ENCODE measurements around the gene MRPL44.

The MRPL44 gene

DNA sequence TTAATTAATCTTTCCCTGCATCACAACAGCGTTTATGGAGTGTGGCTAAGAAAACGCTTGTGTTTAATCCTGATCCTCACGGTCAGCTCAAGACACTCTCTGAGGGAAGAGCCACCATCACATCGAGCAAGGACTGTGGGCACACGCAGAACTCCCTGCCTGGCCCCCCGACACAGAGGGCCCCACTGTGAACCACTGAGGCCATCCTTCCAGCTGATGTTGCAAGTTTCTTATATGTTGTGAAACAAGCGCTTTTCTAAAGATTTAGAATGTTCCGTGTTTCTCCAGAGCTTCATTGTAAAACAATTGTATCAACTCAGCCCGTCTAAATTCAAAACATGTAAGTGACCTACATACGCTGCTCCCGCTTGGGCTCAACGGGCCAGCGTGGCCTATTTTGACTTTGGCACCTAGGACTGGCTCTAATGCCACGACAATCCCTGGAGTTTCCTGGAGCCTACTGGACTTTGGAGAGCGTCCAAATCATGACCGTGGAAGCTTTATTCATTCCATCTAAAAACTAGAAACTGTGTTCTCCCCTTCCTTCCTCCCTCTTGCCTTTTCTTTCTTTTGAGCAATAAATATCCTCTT is 46.9 kb downstream of the MRPL44 start:
- no peak for DNase-seq (ENCODE audit: low read depth, low spot score)

DNA sequence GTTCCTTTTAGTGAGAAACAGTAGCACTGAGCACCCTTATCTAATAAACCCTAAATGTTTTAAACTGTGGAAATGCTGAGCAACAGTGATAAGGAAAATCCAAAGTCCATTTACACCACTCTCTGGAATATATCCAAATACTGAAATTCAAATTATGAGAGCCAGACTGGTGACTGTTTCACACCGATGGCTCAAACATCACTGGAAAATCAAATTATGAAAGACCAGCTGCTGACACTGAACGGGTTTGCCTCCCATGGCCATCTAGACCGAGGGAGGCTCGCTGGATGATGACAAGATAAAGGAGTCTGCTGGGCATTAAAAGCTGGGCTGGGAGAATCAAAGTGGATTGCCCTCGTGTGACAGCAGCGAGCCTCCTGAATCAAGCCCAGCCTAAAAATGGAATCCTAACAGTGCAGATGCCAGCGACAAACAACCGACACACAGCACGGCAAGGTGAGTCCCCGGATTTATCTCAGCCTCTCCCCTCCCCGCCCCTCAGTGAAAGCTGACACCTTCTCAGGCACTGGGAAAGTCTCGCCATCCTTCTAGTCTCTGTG is 51.5 kb downstream of the MRPL44 start:
- DNase-seq (ENCODE audit: low read depth, low spot score), result no peak

- no peak for DNase-seq (ENCODE audit: low read depth, low spot score)
Observed at GRCh38 chr2:224009605-224010315, 52.5 kb downstream of the MRPL44 start.

- DNase-seq (ENCODE audit: low read depth, low spot score), result no peak
Observed at GRCh38 chr2:224011837-224012236, 54.6 kb downstream of the MRPL44 start.

DNA sequence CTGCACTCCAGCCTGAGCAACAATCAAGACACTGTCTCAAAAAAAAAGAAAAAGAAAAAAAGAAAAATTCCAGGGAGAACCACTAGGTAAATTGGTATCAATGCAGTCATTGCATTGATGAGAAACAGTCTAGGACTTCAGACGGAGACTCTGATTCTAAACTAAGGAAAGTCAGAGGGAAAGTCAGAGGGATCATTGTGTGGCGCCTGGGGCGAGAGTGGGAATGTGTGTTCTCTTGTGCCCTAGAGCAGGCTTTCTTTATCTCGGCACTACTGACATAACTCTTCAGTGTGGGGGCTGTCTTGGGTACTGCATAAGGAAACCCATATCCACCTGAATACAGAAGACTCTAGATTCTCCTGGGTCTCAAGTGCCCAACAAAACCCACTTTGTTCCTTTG is 57.1 kb downstream of the MRPL44 start:
- DNase-seq (ENCODE audit: low read depth, low spot score), result no peak

GRCh38 chr2:224016963-224017362 is 59.7 kb downstream of the MRPL44 start:
- no peak for DNase-seq (ENCODE audit: low read depth, low spot score)

Data from brain pericyte (primary cell).